Neuron (in vitro differentiated cells): ENCODE data around the gene CCNL1.
A peak's percentile ranks its signal among the peaks of the same experiment; 100 is the strongest.

ENCODE experiments used
- H2AFZ ChIP-seq: one replicate; pipeline ENCODE4 v1.6.1; 2013; ENCODE audit warnings: low read depth, mild to moderate bottlenecking, inconsistent platforms, low read length, moderate library complexity
- H3K27me3 ChIP-seq: one replicate; pipeline ENCODE4 v1.6.1; 2013; ENCODE audit warnings: low read length; ENCODE audit not compliant: insufficient read depth
- H3K36me3 ChIP-seq: one replicate; pipeline ENCODE4 v1.6.1; 2013; ENCODE audit warnings: low read length; ENCODE audit not compliant: insufficient read depth
- H3K4me1 ChIP-seq: one replicate; pipeline ENCODE4 v1.6.1; 2013; ENCODE audit warnings: low read length; ENCODE audit not compliant: insufficient read depth
- H3K4me3 ChIP-seq: 2 replicates; pipeline ENCODE4 v1.5.1; 2013; ENCODE audit warnings: mild to moderate bottlenecking, low read length, moderate library complexity
- H3K9me3 ChIP-seq: one replicate; pipeline ENCODE4 v1.6.1; 2013; ENCODE audit warnings: low read length

CCNL1 gene

GRCh38 chr3:157121522-157121921 is 38.4 kb downstream of the CCNL1 start:
- Histone ChIP-seq H3K27me3 (peaks cover 6% of the 10 kb centered on the region), H3K9me3 (no peaks in the 10 kb centered on the region), H3K4me3 (no peak overlapping the region), H3K4me1 (no peaks in the 10 kb centered on the region), H2AFZ (no peak overlapping the region), H3K36me3 (no peaks in the 10 kb centered on the region)

GRCh38 chr3:157120071-157120892 is 39.7 kb downstream of the CCNL1 start:
- no peaks in the 10 kb centered on the region for H3K9me3 ChIP-seq
- H2AFZ ChIP-seq, result no peak overlapping the region
- peaks cover 6% of the 10 kb centered on the region for H3K4me1 ChIP-seq
- no peak overlapping the region for H3K4me3 ChIP-seq
- H3K36me3 ChIP-seq, result no peaks in the 10 kb centered on the region
- peaks cover 6% of the 10 kb centered on the region for H3K27me3 ChIP-seq

- no peak overlapping the region for H3K4me3 ChIP-seq
- no peak overlapping the region for H2AFZ ChIP-seq
- H3K4me1 ChIP-seq, result peaks cover 9% of the 10 kb centered on the region
- peaks cover 3% of the 10 kb centered on the region for H3K27me3 ChIP-seq
- no peaks in the 10 kb centered on the region for H3K9me3 ChIP-seq
- no peaks in the 10 kb centered on the region for H3K36me3 ChIP-seq
These were observed 40.5 kb downstream of the CCNL1 start for GRCh38 chr3:157119369-157119951.

- Histone ChIP-seq H3K4me1 (peaks cover 9% of the 10 kb centered on the region), H3K27me3 (no peaks in the 10 kb centered on the region), H3K4me3 (no peak overlapping the region), H3K9me3 (no peaks in the 10 kb centered on the region), H2AFZ (no peak overlapping the region), H3K36me3 (no peaks in the 10 kb centered on the region)
These were observed 41.9 kb downstream of the CCNL1 start for GRCh38 chr3:157117875-157118654.

GRCh38 chr3:157117206-157117605 is 42.7 kb downstream of the CCNL1 start:
- Histone ChIP-seq H3K27me3 (no peaks in the 10 kb centered on the region), H3K9me3 (no peaks in the 10 kb centered on the region), H2AFZ (no peak overlapping the region), H3K36me3 (no peaks in the 10 kb centered on the region), H3K4me3 (no peak overlapping the region), H3K4me1 (peaks cover 9% of the 10 kb centered on the region)

GRCh38 chr3:157116017-157116416 is 43.9 kb downstream of the CCNL1 start:
- H3K27me3 ChIP-seq, result no peaks in the 10 kb centered on the region

GRCh38 chr3:157115069-157116006 is 44.6 kb downstream of the CCNL1 start:
- Histone ChIP-seq H3K9me3 (no peaks in the 10 kb centered on the region), H3K27me3 (no peaks in the 10 kb centered on the region), H3K4me1 (peaks cover 9% of the 10 kb centered on the region), H3K4me3 (no peak overlapping the region), H2AFZ (peak overlapping the region; percentile 13), H3K36me3 (no peaks in the 10 kb centered on the region)

More at GRCh38 chr3:157116017-157116416, 43.9 kb downstream of the CCNL1 start:
- H2AFZ ChIP-seq, result no peak overlapping the region
- H3K9me3 ChIP-seq, result no peaks in the 10 kb centered on the region
- peaks cover 9% of the 10 kb centered on the region for H3K4me1 ChIP-seq
- no peaks in the 10 kb centered on the region for H3K36me3 ChIP-seq
- no peak overlapping the region for H3K4me3 ChIP-seq

- H2AFZ ChIP-seq, result no peak overlapping the region
- H3K27me3 ChIP-seq, result no peaks in the 10 kb centered on the region
- no peaks in the 10 kb centered on the region for H3K9me3 ChIP-seq
- H3K4me1 ChIP-seq, result peaks cover 9% of the 10 kb centered on the region
- H3K4me3 ChIP-seq, result no peak overlapping the region
- no peaks in the 10 kb centered on the region for H3K36me3 ChIP-seq
These were observed 46.0 kb downstream of the CCNL1 start for GRCh38 chr3:157113832-157114505.

- no peak overlapping the region for H3K4me3 ChIP-seq
- H3K9me3 ChIP-seq, result no peaks in the 10 kb centered on the region
- H3K36me3 ChIP-seq, result no peaks in the 10 kb centered on the region
- no peak overlapping the region for H2AFZ ChIP-seq
- H3K4me1 ChIP-seq, result peaks cover 9% of the 10 kb centered on the region
- no peaks in the 10 kb centered on the region for H3K27me3 ChIP-seq
These were observed 47.4 kb downstream of the CCNL1 start for GRCh38 chr3:157112536-157112935.

- H3K36me3 ChIP-seq, result no peaks in the 10 kb centered on the region
- H3K4me1 ChIP-seq, result peaks cover 9% of the 10 kb centered on the region
- H3K9me3 ChIP-seq, result no peaks in the 10 kb centered on the region
- H3K27me3 ChIP-seq, result no peaks in the 10 kb centered on the region
- no peak overlapping the region for H2AFZ ChIP-seq
- no peak overlapping the region for H3K4me3 ChIP-seq
These were observed 48.4 kb downstream of the CCNL1 start for GRCh38 chr3:157111518-157111917.

- no peaks in the 10 kb centered on the region for H3K27me3 ChIP-seq
- no peaks in the 10 kb centered on the region for H3K36me3 ChIP-seq
These were observed 49.1 kb downstream of the CCNL1 start for GRCh38 chr3:157110761-157111278.

More at GRCh38 chr3:157110761-157111278, 49.1 kb downstream of the CCNL1 start:
- Histone ChIP-seq H2AFZ (no peak overlapping the region), H3K4me3 (no peak overlapping the region), H3K9me3 (no peaks in the 10 kb centered on the region), H3K4me1 (peaks cover 7% of the 10 kb centered on the region)
